ENCODE data around the gene ACTN1.

ACTN1 gene

DNA sequence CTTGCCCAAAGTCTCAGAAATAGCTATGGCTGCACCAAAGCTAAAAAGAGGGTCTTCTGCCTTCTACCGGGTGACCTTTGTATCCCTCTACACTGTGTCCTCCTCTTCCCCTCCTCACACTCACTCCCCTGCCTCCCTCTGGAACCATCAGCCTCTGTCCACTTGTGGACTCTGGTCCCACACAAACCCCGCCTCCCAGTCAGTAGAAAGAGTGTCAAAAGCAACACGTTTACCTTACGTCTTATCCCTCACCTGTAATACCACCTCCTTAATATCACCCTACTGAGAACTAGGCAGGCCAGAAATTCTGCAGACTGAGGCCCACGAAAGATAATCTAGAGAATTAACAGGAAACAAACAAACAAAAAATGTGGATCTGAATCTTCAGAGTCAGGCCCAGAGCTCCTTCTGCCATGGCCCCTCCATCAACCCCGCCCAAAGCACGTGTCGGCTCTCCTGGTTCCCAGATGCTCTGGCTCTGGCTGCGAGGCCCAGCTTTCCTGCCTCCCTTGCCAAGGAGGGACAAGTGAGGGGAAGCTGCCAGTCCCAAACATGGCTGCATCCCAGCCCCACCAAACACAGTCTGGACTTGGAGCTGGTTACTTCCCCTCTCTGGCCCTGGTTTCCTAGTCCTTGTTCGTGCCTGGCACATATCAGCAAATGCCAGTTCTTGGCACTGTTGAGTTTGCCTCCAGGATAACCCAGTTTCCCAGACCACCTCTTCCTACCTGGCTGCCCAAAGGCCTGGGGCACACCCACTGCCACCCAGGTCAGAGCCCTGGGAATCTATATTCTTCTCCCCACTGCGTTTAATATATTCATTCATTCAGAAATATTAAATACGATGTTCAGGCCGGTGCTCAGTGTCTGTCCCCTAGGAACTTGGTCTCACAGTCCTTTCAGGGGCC, 2.7 kb downstream of the ACTN1 start:
- Histone ChIP-seq H3K14ac (ENCODE audit: low read length in 2 of 2) (peak overlapping the region in 1 of 2 experiments; percentile 86), H3K4me2 (ENCODE audit: low read length, poor library complexity, severe bottlenecking) (peak overlapping the region; percentile 82), H3K9ac (ENCODE audit: low read length) (peak overlapping the region; percentile 98), H3K18ac (ENCODE audit: low read depth in 1 of 2, low read length in 2 of 2) (peak overlapping the region; percentile 16 to 74), H3K27ac (ENCODE audit: low read length, poor library complexity, severe bottlenecking) (peak overlapping the region; percentile 96), H3K9me3 (ENCODE audit: control insufficient read depth, low read length) (no peaks in the 10 kb centered on the region), H3K4ac (ENCODE audit: low read depth in 1 of 2, low read length in 2 of 2) (peak overlapping the region; percentile 91 to 98), H3K4me1 (ENCODE audit: control insufficient read depth, insufficient read depth, low read depth, low read length) (peaks cover 41% of the 10 kb centered on the region), H3K36me3 (ENCODE audit: control insufficient read depth in 1 of 2, insufficient read depth in 2 of 2, low read depth in 1 of 2, low read length in 2 of 2) (peaks cover 37 to 39% of the 10 kb centered on the region in 2 experiments), H2BK5ac (ENCODE audit: low read depth, low read length, poor library complexity, severe bottlenecking) (peak overlapping the region; percentile 92), H2AFZ (ENCODE audit: low read depth, low read length) (no peak overlapping the region), H2BK120ac (ENCODE audit: low read depth, low read length) (peak overlapping the region; percentile 86), H2BK15ac (ENCODE audit: low read depth, poor library complexity, severe bottlenecking) (no peak overlapping the region), H2BK12ac (ENCODE audit: low read length in 2 of 2) (peak overlapping the region; percentile 3 to 7), H4K8ac (ENCODE audit: low read length) (peak overlapping the region; percentile 35), H3K4me3 (ENCODE audit: insufficient read depth in 1 of 2, low read depth in 1 of 2, low read length in 2 of 2) (peak overlapping the region; percentile 34 to 95), H4K91ac (ENCODE audit: low read length) (peak overlapping the region; percentile 53), H3K27me3 (ENCODE audit: control insufficient read depth in 1 of 2, insufficient read depth in 1 of 2, low read length in 2 of 2) (no peaks in the 10 kb centered on the region), H3K23ac (ENCODE audit: low read length in 2 of 2) (peak overlapping the region; percentile 20 to 68), H2AK5ac (ENCODE audit: low read length, severe bottlenecking) (peak overlapping the region; percentile 99), H3K79me1 (replicated peaks; ENCODE audit: low read length, poor library complexity, severe bottlenecking) (peaks cover 2% of the 10 kb centered on the region)
- 75% methylated on average over 13 of the region's 13 CpGs for WGBS
- DNase-seq: no peak

- H2BK120ac ChIP-seq (ENCODE audit: low read depth, low read length): no peak overlapping the region
- peak overlapping the region; percentile 96 for H3K27ac ChIP-seq (ENCODE audit: low read length, poor library complexity, severe bottlenecking)
- H4K91ac ChIP-seq (ENCODE audit: low read length): no peak overlapping the region
- peak overlapping the region in 1 of 2 experiments; percentile 95 for H3K4me3 ChIP-seq (ENCODE audit: insufficient read depth in 1 of 2, low read depth in 1 of 2, low read length in 2 of 2)
- peak; percentile 76 for DNase-seq
- no peaks in the 10 kb centered on the region for H3K27me3 ChIP-seq (ENCODE audit: control insufficient read depth in 1 of 2, insufficient read depth in 1 of 2, low read length in 2 of 2)
- H3K4me1 ChIP-seq (ENCODE audit: control insufficient read depth, insufficient read depth, low read depth, low read length): peaks cover 38% of the 10 kb centered on the region
- peak overlapping the region; percentile 61 for H3K4me2 ChIP-seq (ENCODE audit: low read length, poor library complexity, severe bottlenecking)
- WGBS: 66% methylated on average over 7 of the region's 7 CpGs
- H2BK5ac ChIP-seq (ENCODE audit: low read depth, low read length, poor library complexity, severe bottlenecking): no peak overlapping the region
- no peaks in the 10 kb centered on the region for H3K79me1 ChIP-seq (replicated peaks; ENCODE audit: low read length, poor library complexity, severe bottlenecking)
- peaks cover 41 to 43% of the 10 kb centered on the region in 2 experiments for H3K36me3 ChIP-seq (ENCODE audit: control insufficient read depth in 1 of 2, insufficient read depth in 2 of 2, low read depth in 1 of 2, low read length in 2 of 2)
- H3K23ac ChIP-seq (ENCODE audit: low read length in 2 of 2): no peak overlapping the region
- H3K4ac ChIP-seq (ENCODE audit: low read depth in 1 of 2, low read length in 2 of 2): peak overlapping the region in 1 of 2 experiments; percentile 11
- peak overlapping the region; percentile 99 for H2AK5ac ChIP-seq (ENCODE audit: low read length, severe bottlenecking)
- no peak overlapping the region for H4K8ac ChIP-seq (ENCODE audit: low read length)
- H2BK15ac ChIP-seq (ENCODE audit: low read depth, poor library complexity, severe bottlenecking): no peak overlapping the region
- H3K14ac ChIP-seq (ENCODE audit: low read length in 2 of 2): no peak overlapping the region
- no peak overlapping the region for H2AFZ ChIP-seq (ENCODE audit: low read depth, low read length)
- H3K18ac ChIP-seq (ENCODE audit: low read depth in 1 of 2, low read length in 2 of 2): no peak overlapping the region
- H3K9ac ChIP-seq (ENCODE audit: low read length): peak overlapping the region; percentile 98
- H3K9me3 ChIP-seq (ENCODE audit: control insufficient read depth, low read length): no peaks in the 10 kb centered on the region
- H2BK12ac ChIP-seq (ENCODE audit: low read length in 2 of 2): no peak overlapping the region
These were observed 3.4 kb downstream of the ACTN1 start for GRCh38 chr14:68975667-68976066.

DNA sequence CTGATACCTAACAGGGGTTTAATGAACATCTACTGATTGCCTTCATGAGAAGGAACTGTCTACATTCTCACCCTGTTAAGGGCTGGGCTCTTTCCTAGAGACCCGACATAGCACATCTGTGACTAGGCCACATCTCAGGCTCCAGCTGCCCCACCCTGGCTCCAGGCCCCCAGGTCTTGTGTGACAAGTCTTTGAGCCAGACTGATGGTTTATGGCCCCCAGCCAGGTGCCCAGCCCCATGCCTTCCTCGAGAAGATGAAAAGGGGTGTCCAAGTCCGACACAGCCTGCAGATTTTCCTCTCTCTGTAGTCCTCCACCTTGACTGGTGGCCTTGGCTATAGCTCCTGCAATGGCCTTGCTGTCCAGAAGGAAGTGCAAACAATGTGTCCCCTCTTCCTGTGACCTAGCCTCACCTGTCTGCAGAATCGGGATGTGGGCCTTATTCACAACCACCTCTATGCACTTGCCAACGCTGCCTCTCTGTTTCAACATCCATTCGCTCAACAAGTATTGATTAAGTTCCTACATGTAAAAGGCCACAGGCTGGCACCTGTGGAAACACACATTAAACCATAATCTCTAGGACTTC, 4.2 kb downstream of the ACTN1 start:
- Histone ChIP-seq H3K14ac (ENCODE audit: low read length in 2 of 2) (no peak overlapping the region), H2BK12ac (ENCODE audit: low read length in 2 of 2) (no peak overlapping the region), H2AFZ (ENCODE audit: low read depth, low read length) (no peak overlapping the region), H3K23ac (ENCODE audit: low read length in 2 of 2) (no peak overlapping the region), H4K91ac (ENCODE audit: low read length) (peak overlapping the region; percentile 48), H4K8ac (ENCODE audit: low read length) (no peak overlapping the region), H3K36me3 (ENCODE audit: control insufficient read depth in 1 of 2, insufficient read depth in 2 of 2, low read depth in 1 of 2, low read length in 2 of 2) (peaks cover 44 to 49% of the 10 kb centered on the region in 2 experiments), H3K18ac (ENCODE audit: low read depth in 1 of 2, low read length in 2 of 2) (peak overlapping the region in 1 of 2 experiments; percentile 55), H3K4ac (ENCODE audit: low read depth in 1 of 2, low read length in 2 of 2) (no peak overlapping the region), H3K9ac (ENCODE audit: low read length) (no peak overlapping the region), H2AK5ac (ENCODE audit: low read length, severe bottlenecking) (no peak overlapping the region), H3K4me1 (ENCODE audit: control insufficient read depth, insufficient read depth, low read depth, low read length) (peaks cover 37% of the 10 kb centered on the region), H2BK15ac (ENCODE audit: low read depth, poor library complexity, severe bottlenecking) (no peak overlapping the region), H3K79me1 (replicated peaks; ENCODE audit: low read length, poor library complexity, severe bottlenecking) (no peaks in the 10 kb centered on the region), H3K27ac (ENCODE audit: low read length, poor library complexity, severe bottlenecking) (peak overlapping the region; percentile 96), H2BK120ac (ENCODE audit: low read depth, low read length) (no peak overlapping the region), H2BK5ac (ENCODE audit: low read depth, low read length, poor library complexity, severe bottlenecking) (no peak overlapping the region), H3K27me3 (ENCODE audit: control insufficient read depth in 1 of 2, insufficient read depth in 1 of 2, low read length in 2 of 2) (no peaks in the 10 kb centered on the region), H3K9me3 (ENCODE audit: control insufficient read depth, low read length) (no peaks in the 10 kb centered on the region), H3K4me3 (ENCODE audit: insufficient read depth in 1 of 2, low read depth in 1 of 2, low read length in 2 of 2) (peak overlapping the region in 1 of 2 experiments; percentile 48), H3K4me2 (ENCODE audit: low read length, poor library complexity, severe bottlenecking) (peak overlapping the region; percentile 17)
- DNase-seq: no peak
- WGBS: 97% methylated on average over 6 of the region's 6 CpGs

GRCh38 chr14:68973639-68974038, 5.5 kb downstream of the ACTN1 start:
- no peak for DNase-seq
- 97% methylated on average over 5 of the region's 5 CpGs for WGBS

More at GRCh38 chr14:68973639-68974038, 5.5 kb downstream of the ACTN1 start:
- Histone ChIP-seq H4K8ac (ENCODE audit: low read length) (peak overlapping the region; percentile 23), H2BK120ac (ENCODE audit: low read depth, low read length) (no peak overlapping the region), H2BK5ac (ENCODE audit: low read depth, low read length, poor library complexity, severe bottlenecking) (no peak overlapping the region), H3K36me3 (ENCODE audit: control insufficient read depth in 1 of 2, insufficient read depth in 2 of 2, low read depth in 1 of 2, low read length in 2 of 2) (peaks cover 49 to 50% of the 10 kb centered on the region in 2 experiments), H2BK15ac (ENCODE audit: low read depth, poor library complexity, severe bottlenecking) (no peak overlapping the region), H3K4ac (ENCODE audit: low read depth in 1 of 2, low read length in 2 of 2) (peak overlapping the region in 1 of 2 experiments; percentile 10), H3K9ac (ENCODE audit: low read length) (no peak overlapping the region), H3K27ac (ENCODE audit: low read length, poor library complexity, severe bottlenecking) (no peak overlapping the region), H3K9me3 (ENCODE audit: control insufficient read depth, low read length) (no peaks in the 10 kb centered on the region), H3K79me1 (replicated peaks; ENCODE audit: low read length, poor library complexity, severe bottlenecking) (no peaks in the 10 kb centered on the region), H3K4me1 (ENCODE audit: control insufficient read depth, insufficient read depth, low read depth, low read length) (peaks cover 45% of the 10 kb centered on the region), H2AK5ac (ENCODE audit: low read length, severe bottlenecking) (peak overlapping the region; percentile 39), H3K4me3 (ENCODE audit: insufficient read depth in 1 of 2, low read depth in 1 of 2, low read length in 2 of 2) (no peak overlapping the region), H3K23ac (ENCODE audit: low read length in 2 of 2) (no peak overlapping the region), H4K91ac (ENCODE audit: low read length) (no peak overlapping the region), H3K4me2 (ENCODE audit: low read length, poor library complexity, severe bottlenecking) (no peak overlapping the region), H2BK12ac (ENCODE audit: low read length in 2 of 2) (no peak overlapping the region), H2AFZ (ENCODE audit: low read depth, low read length) (no peak overlapping the region), H3K18ac (ENCODE audit: low read depth in 1 of 2, low read length in 2 of 2) (peak overlapping the region in 1 of 2 experiments; percentile 35), H3K27me3 (ENCODE audit: control insufficient read depth in 1 of 2, insufficient read depth in 1 of 2, low read length in 2 of 2) (no peaks in the 10 kb centered on the region), H3K14ac (ENCODE audit: low read length in 2 of 2) (no peak overlapping the region)
